Epidermal melanocyte (primary cell): ENCODE data around the gene FHOD3.
"Not testable (repeated sequence)": the region's sequence is repeated elsewhere in the genome, so short reads cannot be mapped to it uniquely, and the experiment has no call there.

ENCODE experiments used
- DNase-seq: peaks from one replicate; pipeline ENCODE4 v3.0.0; 2011; ENCODE audit warnings: low spot score; ENCODE audit not compliant: insufficient read length

The FHOD3 gene

GRCh38 chr18:36814994-36815393, 517.5 kb downstream of the FHOD3 start:
- no peak for DNase-seq

GRCh38 chr18:36816096-36816495, 518.6 kb downstream of the FHOD3 start:
- not testable (repeated sequence) for DNase-seq

GRCh38 chr18:36817039-36817438, 519.5 kb downstream of the FHOD3 start:
- no peak for DNase-seq

GRCh38 chr18:36818652-36819051, 521.1 kb downstream of the FHOD3 start:
- DNase-seq = no peak

- no peak for DNase-seq
Observed at GRCh38 chr18:36819621-36820020, 522.1 kb downstream of the FHOD3 start.

GRCh38 chr18:36821681-36822080, 524.2 kb downstream of the FHOD3 start:
- no peak for DNase-seq

GRCh38 chr18:36825526-36825925, 528.0 kb downstream of the FHOD3 start:
- no peak for DNase-seq

- no peak for DNase-seq
Observed at GRCh38 chr18:36826556-36826955, 529.0 kb downstream of the FHOD3 start.

GRCh38 chr18:36828157-36828629, 530.7 kb downstream of the FHOD3 start:
- no peak for DNase-seq

GRCh38 chr18:36828630-36829361, 531.3 kb downstream of the FHOD3 start, which contains the start of the genes KIAA1328 and TPGS2:
Gene KIAA1328, plus strand, starts transcription at chr18:36829127. Its CDS starts 12 bp downstream, at chr18:36829139.
Gene TPGS2, minus strand, starts transcription at chr18:36829002. Its CDS starts 235 bp downstream, at chr18:36828767.
- peak; percentile 86 for DNase-seq
